DND-41 (cell line): ENCODE results near the gene ACTR2.

ENCODE experiments used
- CTCF ChIP-seq: IDR thresholded peaks from 2 replicates; pipeline ENCODE4 v1.5.1; 2012; ENCODE audit warnings: borderline replicate concordance, low read length, moderate library complexity, mild to moderate bottlenecking; ENCODE audit not compliant: poor library complexity, severe bottlenecking; ENCODE audit errors: extremely low read depth
- EZH2 ChIP-seq: IDR thresholded peaks from 3 replicates; pipeline ENCODE4 v1.6.1; 2012; ENCODE audit warnings: borderline replicate concordance, low read depth, mild to moderate bottlenecking, moderate library complexity, low read length, inconsistent platforms; ENCODE audit not compliant: severe bottlenecking

GRCh38 chr2:65296971-65297370 is 69.3 kb downstream of the ACTR2 start:
- TF ChIP-seq CTCF (no peak), EZH2 (no peak)
